ENCODE measurements around the gene MAMDC4. TPM values are rescaled to one million over a fixed set of nuclear protein-coding genes. Genes with fewer than 3 reads are reported as not detected.

MAMDC4 gene
- total and polyA plus RNA-seq, 2 of the 8 experiments (the other 6 are each of a cell fraction or from before 2014, with no cell fraction given), result 3.1 to 4.5 TPM

- no peak for TF ChIP-seq SP1 (IDR thresholded peaks at IDR 0.05; ENCODE audit: low read depth, low read length)
- no peak for TF ChIP-seq BCL11A (IDR thresholded peaks at IDR 0.05; ENCODE audit: low read depth in 2 of 2, low read length in 2 of 2)
- no peak for TF ChIP-seq ATF2 (IDR thresholded peaks at IDR 0.05; ENCODE audit: low read length)
- TF ChIP-seq, protein P1, sequence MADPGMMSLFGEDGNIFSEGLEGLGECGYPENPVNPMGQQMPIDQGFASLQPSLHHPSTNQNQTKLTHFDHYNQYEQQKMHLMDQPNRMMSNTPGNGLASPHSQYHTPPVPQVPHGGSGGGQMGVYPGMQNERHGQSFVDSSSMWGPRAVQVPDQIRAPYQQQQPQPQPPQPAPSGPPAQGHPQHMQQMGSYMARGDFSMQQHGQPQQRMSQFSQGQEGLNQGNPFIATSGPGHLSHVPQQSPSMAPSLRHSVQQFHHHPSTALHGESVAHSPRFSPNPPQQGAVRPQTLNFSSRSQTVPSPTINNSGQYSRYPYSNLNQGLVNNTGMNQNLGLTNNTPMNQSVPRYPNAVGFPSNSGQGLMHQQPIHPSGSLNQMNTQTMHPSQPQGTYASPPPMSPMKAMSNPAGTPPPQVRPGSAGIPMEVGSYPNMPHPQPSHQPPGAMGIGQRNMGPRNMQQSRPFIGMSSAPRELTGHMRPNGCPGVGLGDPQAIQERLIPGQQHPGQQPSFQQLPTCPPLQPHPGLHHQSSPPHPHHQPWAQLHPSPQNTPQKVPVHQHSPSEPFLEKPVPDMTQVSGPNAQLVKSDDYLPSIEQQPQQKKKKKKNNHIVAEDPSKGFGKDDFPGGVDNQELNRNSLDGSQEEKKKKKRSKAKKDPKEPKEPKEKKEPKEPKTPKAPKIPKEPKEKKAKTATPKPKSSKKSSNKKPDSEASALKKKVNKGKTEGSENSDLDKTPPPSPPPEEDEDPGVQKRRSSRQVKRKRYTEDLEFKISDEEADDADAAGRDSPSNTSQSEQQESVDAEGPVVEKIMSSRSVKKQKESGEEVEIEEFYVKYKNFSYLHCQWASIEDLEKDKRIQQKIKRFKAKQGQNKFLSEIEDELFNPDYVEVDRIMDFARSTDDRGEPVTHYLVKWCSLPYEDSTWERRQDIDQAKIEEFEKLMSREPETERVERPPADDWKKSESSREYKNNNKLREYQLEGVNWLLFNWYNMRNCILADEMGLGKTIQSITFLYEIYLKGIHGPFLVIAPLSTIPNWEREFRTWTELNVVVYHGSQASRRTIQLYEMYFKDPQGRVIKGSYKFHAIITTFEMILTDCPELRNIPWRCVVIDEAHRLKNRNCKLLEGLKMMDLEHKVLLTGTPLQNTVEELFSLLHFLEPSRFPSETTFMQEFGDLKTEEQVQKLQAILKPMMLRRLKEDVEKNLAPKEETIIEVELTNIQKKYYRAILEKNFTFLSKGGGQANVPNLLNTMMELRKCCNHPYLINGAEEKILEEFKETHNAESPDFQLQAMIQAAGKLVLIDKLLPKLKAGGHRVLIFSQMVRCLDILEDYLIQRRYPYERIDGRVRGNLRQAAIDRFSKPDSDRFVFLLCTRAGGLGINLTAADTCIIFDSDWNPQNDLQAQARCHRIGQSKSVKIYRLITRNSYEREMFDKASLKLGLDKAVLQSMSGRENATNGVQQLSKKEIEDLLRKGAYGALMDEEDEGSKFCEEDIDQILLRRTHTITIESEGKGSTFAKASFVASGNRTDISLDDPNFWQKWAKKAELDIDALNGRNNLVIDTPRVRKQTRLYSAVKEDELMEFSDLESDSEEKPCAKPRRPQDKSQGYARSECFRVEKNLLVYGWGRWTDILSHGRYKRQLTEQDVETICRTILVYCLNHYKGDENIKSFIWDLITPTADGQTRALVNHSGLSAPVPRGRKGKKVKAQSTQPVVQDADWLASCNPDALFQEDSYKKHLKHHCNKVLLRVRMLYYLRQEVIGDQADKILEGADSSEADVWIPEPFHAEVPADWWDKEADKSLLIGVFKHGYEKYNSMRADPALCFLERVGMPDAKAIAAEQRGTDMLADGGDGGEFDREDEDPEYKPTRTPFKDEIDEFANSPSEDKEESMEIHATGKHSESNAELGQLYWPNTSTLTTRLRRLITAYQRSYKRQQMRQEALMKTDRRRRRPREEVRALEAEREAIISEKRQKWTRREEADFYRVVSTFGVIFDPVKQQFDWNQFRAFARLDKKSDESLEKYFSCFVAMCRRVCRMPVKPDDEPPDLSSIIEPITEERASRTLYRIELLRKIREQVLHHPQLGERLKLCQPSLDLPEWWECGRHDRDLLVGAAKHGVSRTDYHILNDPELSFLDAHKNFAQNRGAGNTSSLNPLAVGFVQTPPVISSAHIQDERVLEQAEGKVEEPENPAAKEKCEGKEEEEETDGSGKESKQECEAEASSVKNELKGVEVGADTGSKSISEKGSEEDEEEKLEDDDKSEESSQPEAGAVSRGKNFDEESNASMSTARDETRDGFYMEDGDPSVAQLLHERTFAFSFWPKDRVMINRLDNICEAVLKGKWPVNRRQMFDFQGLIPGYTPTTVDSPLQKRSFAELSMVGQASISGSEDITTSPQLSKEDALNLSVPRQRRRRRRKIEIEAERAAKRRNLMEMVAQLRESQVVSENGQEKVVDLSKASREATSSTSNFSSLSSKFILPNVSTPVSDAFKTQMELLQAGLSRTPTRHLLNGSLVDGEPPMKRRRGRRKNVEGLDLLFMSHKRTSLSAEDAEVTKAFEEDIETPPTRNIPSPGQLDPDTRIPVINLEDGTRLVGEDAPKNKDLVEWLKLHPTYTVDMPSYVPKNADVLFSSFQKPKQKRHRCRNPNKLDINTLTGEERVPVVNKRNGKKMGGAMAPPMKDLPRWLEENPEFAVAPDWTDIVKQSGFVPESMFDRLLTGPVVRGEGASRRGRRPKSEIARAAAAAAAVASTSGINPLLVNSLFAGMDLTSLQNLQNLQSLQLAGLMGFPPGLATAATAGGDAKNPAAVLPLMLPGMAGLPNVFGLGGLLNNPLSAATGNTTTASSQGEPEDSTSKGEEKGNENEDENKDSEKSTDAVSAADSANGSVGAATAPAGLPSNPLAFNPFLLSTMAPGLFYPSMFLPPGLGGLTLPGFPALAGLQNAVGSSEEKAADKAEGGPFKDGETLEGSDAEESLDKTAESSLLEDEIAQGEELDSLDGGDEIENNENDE (IDR thresholded peaks at IDR 0.05; ENCODE audit: insufficient replicate concordance, low read length), result no peak
- TF ChIP-seq, protein P2, sequence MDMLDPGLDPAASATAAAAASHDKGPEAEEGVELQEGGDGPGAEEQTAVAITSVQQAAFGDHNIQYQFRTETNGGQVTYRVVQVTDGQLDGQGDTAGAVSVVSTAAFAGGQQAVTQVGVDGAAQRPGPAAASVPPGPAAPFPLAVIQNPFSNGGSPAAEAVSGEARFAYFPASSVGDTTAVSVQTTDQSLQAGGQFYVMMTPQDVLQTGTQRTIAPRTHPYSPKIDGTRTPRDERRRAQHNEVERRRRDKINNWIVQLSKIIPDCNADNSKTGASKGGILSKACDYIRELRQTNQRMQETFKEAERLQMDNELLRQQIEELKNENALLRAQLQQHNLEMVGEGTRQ (IDR thresholded peaks at IDR 0.05; ENCODE audit: low read length), result no peak
- TF ChIP-seq CTBP2 (IDR thresholded peaks at IDR 0.05; ENCODE audit: borderline replicate concordance, insufficient read depth, insufficient read length, low read length), result no peak
These were observed 43.9 kb upstream of the MAMDC4 start (continued) for GRCh38 chr9:136808075-136808805.

Measured in H1 (cell line).